ENCODE data around the gene EARS2. TPM values are rescaled to one million over a fixed set of nuclear protein-coding genes. Genes with fewer than 3 reads are reported as not detected.

The EARS2 gene
- total RNA-seq, 1 experiment from 2014 or later, result 55.9 TPM

DNA sequence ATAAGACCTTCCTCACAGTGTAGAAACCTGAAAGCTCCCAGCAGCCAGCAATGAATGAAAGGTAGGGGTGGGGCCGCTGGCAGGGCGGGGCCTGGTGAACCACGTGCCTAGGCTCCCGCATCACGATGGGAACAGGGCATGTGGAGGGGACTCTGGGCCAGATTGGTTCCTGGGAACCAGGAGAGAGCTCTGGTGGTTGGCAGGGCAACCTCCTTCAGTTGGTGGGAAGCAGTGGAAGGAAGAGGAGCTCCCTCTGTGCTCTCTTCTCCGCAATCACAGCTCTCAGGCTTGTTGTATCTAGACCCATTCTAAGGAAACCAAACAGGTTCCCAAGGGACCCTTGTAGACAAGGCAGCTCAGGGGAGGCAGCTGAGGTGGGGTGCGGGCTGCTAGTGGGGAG, 57.3 kb downstream of the EARS2 start:
- ATAC-seq (peak; percentile 80), DNase-seq (ENCODE audit: low spot score) (peak; percentile 52)
- TF ChIP-seq ZNF263 (CRISPR knock-in tag; IDR thresholded peaks at IDR 0.05; ENCODE audit: low read depth), result no peak
- TF ChIP-seq USF2 (CRISPR knock-in tag; IDR thresholded peaks at IDR 0.05), result peak; percentile 64
- TF ChIP-seq USF1 (CRISPR knock-in tag; IDR thresholded peaks at IDR 0.05), result peak; percentile 48; the same call in 1 of the 2 replicates
- Mint-ChIP-seq H3K36me3 (peaks cover 13% of the 10 kb centered on the region), H3K4me3 (no peak overlapping the region), H3K9me3 (no peaks in the 10 kb centered on the region), H3K27me3 (ENCODE audit: low read depth) (no peaks in the 10 kb centered on the region), H3K4me1 (peaks cover 41% of the 10 kb centered on the region), H3K27ac (no peak overlapping the region)
- POLR2A ChIA-PET, result no interaction called here
- CTCF ChIA-PET, result interaction anchor here (0.7 to 1.5 kb wide), 2 partner anchors 64 to 97 kb away, joined by 4 to 7 read pairs; no protein-coding TSS in a partner anchor

- CTCF ChIA-PET, result interaction anchor here (1.1 kb wide), 1 partner anchor 63 kb away, joined by 3 read pairs; no protein-coding TSS in a partner anchor
- TF ChIP-seq NFATC4 (CRISPR knock-in tag; IDR thresholded peaks at IDR 0.05), result no peak
- TF ChIP-seq ZNF317 (CRISPR knock-in tag; IDR thresholded peaks at IDR 0.05; ENCODE audit: borderline replicate concordance, low read depth), result no peak
- no peak for TF ChIP-seq NR1H2 (CRISPR knock-in tag; IDR thresholded peaks at IDR 0.05)
- TF ChIP-seq SMAD4 (CRISPR knock-in tag; IDR thresholded peaks at IDR 0.05), result no peak
- TF ChIP-seq RELA (CRISPR knock-in tag; IDR thresholded peaks at IDR 0.05; ENCODE audit: borderline replicate concordance), result no peak
- no peak for TF ChIP-seq ZNF512 (CRISPR knock-in tag; IDR thresholded peaks at IDR 0.05; ENCODE audit: borderline replicate concordance)
- no peak for TF ChIP-seq TEAD1 (CRISPR knock-in tag; IDR thresholded peaks at IDR 0.05)
- TF ChIP-seq ATF6 (CRISPR knock-in tag; IDR thresholded peaks at IDR 0.05), result no peak
- TF ChIP-seq, protein P1, sequence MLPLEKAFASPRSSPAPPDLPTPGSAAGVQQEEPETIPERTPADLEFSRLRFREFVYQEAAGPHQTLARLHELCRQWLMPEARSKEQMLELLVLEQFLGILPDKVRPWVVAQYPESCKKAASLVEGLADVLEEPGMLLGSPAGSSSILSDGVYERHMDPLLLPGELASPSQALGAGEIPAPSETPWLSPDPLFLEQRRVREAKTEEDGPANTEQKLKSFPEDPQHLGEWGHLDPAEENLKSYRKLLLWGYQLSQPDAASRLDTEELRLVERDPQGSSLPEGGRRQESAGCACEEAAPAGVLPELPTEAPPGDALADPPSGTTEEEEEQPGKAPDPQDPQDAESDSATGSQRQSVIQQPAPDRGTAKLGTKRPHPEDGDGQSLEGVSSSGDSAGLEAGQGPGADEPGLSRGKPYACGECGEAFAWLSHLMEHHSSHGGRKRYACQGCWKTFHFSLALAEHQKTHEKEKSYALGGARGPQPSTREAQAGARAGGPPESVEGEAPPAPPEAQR (CRISPR knock-in tag; IDR thresholded peaks at IDR 0.05), result no peak
- no peak for TF ChIP-seq HMGA2 (CRISPR knock-in tag; IDR thresholded peaks at IDR 0.05)
- TF ChIP-seq ZNF396 (CRISPR knock-in tag; IDR thresholded peaks at IDR 0.05; ENCODE audit: borderline replicate concordance), result no peak
- TF ChIP-seq FOXK1 (CRISPR knock-in tag; IDR thresholded peaks at IDR 0.05), result no peak
- no peak for DNase-seq (ENCODE audit: low spot score)
- Mint-ChIP-seq H3K9me3 (no peaks in the 10 kb centered on the region), H3K27me3 (ENCODE audit: low read depth) (no peaks in the 10 kb centered on the region), H3K27ac (peak overlapping the region; percentile 30), H3K4me3 (no peak overlapping the region), H3K36me3 (peaks cover 16% of the 10 kb centered on the region), H3K4me1 (peaks cover 34% of the 10 kb centered on the region)
- POLR2A ChIA-PET, result no interaction called here
- ATAC-seq, result no peak
Measured at GRCh38 chr16:23498863-23499262, 58.3 kb downstream of the EARS2 start.

DNA sequence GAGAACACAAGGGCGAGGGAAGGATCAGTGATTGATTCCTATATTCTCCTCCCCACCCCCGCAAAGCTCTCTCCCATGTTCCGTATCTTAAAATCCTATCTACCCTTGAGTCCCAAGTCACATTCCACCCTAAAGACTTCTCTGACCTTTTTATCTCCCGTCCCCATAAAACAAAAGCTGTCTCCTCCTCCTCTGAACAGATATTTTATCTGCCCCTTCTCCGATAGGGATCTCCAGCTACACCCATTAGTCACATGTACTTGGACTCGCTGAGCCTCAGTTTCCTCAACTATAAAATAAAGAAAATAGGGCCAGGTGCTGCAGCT, 59.6 kb downstream of the EARS2 start:
- ATAC-seq (no peak), DNase-seq (ENCODE audit: low spot score) (no peak)
- peaks cover 27% of the 10 kb centered on the region for H3K36me3 Mint-ChIP-seq
- no peak overlapping the region for H3K4me3 Mint-ChIP-seq
- H3K27ac Mint-ChIP-seq, result peak overlapping the region; percentile 77
- peaks cover 24% of the 10 kb centered on the region for H3K4me1 Mint-ChIP-seq
- no peaks in the 10 kb centered on the region for H3K9me3 Mint-ChIP-seq
- no peaks in the 10 kb centered on the region for H3K27me3 Mint-ChIP-seq (ENCODE audit: low read depth)
- ChIA-PET POLR2A (no interaction called here), CTCF (interaction anchor here (1.0 to 1.1 kb wide), 2 partner anchors 60 to 62 kb away, joined by 3 read pairs; partner anchors contain the start of genes EARS2 and UBFD1)
- TF ChIP-seq, protein P2, sequence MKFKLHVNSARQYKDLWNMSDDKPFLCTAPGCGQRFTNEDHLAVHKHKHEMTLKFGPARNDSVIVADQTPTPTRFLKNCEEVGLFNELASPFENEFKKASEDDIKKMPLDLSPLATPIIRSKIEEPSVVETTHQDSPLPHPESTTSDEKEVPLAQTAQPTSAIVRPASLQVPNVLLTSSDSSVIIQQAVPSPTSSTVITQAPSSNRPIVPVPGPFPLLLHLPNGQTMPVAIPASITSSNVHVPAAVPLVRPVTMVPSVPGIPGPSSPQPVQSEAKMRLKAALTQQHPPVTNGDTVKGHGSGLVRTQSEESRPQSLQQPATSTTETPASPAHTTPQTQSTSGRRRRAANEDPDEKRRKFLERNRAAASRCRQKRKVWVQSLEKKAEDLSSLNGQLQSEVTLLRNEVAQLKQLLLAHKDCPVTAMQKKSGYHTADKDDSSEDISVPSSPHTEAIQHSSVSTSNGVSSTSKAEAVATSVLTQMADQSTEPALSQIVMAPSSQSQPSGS (CRISPR knock-in tag; IDR thresholded peaks at IDR 0.05; ENCODE audit: borderline replicate concordance, low read depth), result no peak
- TF ChIP-seq CREM (CRISPR knock-in tag; IDR thresholded peaks at IDR 0.05) (no peak), GABPB1 (CRISPR knock-in tag; IDR thresholded peaks at IDR 0.05) (no peak)
- TF ChIP-seq, protein P3, sequence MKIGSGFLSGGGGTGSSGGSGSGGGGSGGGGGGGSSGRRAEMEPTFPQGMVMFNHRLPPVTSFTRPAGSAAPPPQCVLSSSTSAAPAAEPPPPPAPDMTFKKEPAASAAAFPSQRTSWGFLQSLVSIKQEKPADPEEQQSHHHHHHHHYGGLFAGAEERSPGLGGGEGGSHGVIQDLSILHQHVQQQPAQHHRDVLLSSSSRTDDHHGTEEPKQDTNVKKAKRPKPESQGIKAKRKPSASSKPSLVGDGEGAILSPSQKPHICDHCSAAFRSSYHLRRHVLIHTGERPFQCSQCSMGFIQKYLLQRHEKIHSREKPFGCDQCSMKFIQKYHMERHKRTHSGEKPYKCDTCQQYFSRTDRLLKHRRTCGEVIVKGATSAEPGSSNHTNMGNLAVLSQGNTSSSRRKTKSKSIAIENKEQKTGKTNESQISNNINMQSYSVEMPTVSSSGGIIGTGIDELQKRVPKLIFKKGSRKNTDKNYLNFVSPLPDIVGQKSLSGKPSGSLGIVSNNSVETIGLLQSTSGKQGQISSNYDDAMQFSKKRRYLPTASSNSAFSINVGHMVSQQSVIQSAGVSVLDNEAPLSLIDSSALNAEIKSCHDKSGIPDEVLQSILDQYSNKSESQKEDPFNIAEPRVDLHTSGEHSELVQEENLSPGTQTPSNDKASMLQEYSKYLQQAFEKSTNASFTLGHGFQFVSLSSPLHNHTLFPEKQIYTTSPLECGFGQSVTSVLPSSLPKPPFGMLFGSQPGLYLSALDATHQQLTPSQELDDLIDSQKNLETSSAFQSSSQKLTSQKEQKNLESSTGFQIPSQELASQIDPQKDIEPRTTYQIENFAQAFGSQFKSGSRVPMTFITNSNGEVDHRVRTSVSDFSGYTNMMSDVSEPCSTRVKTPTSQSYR (CRISPR knock-in tag; IDR thresholded peaks at IDR 0.05), result no peak

All from WTC11 (cell line).